Measurements from ENCODE around the gene FBXO11.
"Not testable (repeated sequence)": the region's sequence is repeated elsewhere in the genome, so short reads cannot be mapped to it uniquely, and the experiment has no call there.

GRCh38 chr2:47853067-47853777 is 53.1 kb downstream of the FBXO11 start:
- not testable (repeated sequence) for TF ChIP-seq SOX15 (CRISPR knock-in tag; IDR thresholded peaks at IDR 0.05); CTCF (IDR thresholded peaks at IDR 0.05); HMGXB4 (CRISPR knock-in tag; IDR thresholded peaks at IDR 0.05); USF1 (CRISPR knock-in tag; IDR thresholded peaks at IDR 0.05); E2F5 (CRISPR knock-in tag; IDR thresholded peaks at IDR 0.05); CDX4 (CRISPR knock-in tag; IDR thresholded peaks at IDR 0.05; ENCODE audit: borderline replicate concordance); AFF4 (CRISPR knock-in tag; IDR thresholded peaks at IDR 0.05; ENCODE audit: borderline replicate concordance)
